ENCODE data around the gene SEC14L1.

DNA sequence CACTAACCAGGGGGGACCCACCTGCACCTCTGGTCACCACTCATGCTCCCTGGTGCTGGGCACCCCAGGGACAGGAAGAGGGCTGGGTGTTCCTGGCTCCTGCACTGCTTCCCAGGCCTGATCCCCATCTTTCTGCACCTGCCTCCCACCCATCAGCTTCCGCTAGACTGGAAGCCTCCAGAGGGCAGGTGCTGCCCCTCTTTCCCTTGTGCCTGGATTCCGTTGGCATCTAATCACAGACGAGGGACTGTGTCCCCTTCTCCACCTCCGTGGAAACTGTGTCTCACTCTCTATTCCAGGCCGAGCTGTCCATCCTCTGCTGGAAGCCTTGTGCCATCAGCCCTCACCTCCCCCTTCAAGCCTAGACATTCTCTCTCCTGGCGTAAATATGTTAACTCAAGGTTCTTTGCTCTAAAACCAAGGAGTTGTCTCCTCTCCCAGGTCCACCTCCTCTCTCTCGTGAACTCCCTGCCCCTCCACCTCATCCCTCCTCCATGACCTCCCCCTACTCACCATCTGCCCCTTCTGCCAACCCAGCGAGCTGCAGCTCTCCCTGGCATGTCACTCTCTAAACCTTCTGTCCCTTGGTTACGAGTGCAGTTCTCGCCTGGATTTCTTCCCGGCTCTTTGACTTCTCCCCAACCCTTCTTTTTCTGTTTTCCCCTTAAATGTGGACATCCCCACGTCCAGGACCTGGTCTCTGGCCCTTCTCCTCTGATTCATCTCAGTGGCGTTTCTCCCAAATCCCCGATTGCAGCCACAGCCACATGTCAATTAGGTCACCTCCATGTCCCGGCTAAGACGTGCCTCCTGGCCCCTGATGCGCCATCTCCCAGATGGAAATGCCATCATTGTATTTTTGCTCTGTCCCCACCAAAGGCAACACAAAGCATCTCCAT lies 107.7 kb downstream of the SEC14L1 start:
- TF ChIP-seq POLR2A (IDR thresholded peaks at IDR 0.05) (no peak), EP300 (IDR thresholded peaks at IDR 0.05) (no peak)
- TF ChIP-seq, protein P1, sequence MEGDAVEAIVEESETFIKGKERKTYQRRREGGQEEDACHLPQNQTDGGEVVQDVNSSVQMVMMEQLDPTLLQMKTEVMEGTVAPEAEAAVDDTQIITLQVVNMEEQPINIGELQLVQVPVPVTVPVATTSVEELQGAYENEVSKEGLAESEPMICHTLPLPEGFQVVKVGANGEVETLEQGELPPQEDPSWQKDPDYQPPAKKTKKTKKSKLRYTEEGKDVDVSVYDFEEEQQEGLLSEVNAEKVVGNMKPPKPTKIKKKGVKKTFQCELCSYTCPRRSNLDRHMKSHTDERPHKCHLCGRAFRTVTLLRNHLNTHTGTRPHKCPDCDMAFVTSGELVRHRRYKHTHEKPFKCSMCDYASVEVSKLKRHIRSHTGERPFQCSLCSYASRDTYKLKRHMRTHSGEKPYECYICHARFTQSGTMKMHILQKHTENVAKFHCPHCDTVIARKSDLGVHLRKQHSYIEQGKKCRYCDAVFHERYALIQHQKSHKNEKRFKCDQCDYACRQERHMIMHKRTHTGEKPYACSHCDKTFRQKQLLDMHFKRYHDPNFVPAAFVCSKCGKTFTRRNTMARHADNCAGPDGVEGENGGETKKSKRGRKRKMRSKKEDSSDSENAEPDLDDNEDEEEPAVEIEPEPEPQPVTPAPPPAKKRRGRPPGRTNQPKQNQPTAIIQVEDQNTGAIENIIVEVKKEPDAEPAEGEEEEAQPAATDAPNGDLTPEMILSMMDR (IDR thresholded peaks at IDR 0.05): no peak
